Epithelial cell of prostate (primary cell): ENCODE measurements around the gene CREG2.
"Not testable (repeated sequence)": the region's sequence is repeated elsewhere in the genome, so short reads cannot be mapped to it uniquely, and the experiment has no call there.

ENCODE experiments used
- DNase-seq: peaks from one replicate; pipeline ENCODE4 v3.0.0-alpha.2; 2011; ENCODE audit warnings: low read depth, low spot score
- H3K27ac ChIP-seq: fragments of 450-650 bp; 2 replicates; pipeline ENCODE4 v1.5.1; 2017; ENCODE audit warnings: mild to moderate bottlenecking

CREG2 gene

DNA sequence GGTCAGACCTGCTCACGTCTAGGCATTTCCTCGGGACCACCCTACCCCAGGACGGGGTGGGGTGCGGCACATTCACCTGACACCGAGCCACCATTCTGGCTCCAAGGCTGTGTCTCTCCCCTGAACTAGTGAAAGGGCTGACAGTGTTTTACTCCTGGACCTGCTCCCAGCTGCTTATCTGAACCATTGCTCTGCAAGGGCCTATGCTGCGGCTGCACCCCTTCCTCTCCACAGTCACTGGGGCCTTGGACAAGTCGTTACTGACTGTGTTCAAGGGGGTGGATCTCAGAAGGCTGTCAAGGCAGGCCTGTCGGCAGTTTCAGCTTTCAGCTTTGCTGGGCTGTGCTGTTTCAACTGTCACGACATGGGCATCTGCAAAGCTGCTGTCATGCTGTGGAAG, 11.7 kb downstream of the CREG2 start:
- no peak for DNase-seq

DNA sequence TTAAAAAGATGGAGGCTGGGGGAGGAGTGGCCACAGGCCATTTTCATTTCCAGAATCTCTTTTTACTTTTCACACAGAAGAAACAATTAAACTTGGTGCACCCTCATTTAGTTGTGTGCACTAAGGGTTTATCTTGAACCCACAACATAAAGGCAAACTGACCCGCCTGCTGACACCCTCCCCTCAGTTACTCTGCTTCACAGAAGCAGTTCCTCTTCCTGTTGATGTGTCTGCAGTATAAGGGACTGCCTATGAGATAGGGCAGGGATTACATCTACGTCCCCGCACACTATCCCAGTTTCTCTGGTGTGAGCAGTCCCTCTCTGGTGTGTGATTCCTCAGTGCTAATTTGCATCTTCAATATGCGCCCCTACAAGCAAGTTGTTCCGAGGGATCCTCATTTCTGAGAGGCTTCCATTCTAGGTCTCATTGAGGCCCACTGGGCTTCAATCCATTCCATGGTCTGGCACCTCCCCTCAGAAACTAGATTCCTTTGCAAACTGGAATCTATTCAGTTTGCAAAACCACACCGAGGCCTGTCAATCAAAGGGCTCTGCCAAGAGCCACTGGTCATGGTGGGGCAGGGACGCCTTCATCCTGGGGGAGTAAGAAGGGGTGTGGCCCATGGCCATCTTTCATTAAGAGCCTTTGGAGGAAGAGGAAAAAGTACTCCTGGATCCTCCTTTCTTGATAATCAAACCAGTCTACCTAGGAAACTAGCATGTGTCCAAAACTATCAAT, 12.3 kb downstream of the CREG2 start:
- DNase-seq, result no peak
- no peak overlapping the region for H3K27ac ChIP-seq

More for the DNA sequence above, 11.7 kb downstream of the CREG2 start:
- H3K27ac ChIP-seq, result no peak overlapping the region

DNA sequence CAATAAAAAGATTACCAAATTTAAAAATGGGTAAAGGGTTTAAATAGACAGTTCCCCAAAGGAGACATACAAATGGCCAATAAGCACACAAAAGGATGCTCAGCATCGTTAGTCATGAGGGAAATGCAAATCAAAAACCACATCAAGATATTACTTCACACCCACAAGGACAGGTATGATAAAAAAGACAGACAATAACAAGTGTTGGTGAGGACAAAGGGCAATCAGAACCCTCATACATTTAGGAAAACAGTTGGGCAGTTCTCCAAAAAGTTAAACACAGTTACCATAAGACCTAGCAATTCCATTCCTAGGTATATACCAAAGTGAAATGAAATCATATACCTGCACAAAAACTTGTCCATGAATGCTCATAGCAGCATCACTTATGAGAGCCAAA, 14.5 kb downstream of the CREG2 start:
- no peak for DNase-seq
- no peak overlapping the region for H3K27ac ChIP-seq

DNA sequence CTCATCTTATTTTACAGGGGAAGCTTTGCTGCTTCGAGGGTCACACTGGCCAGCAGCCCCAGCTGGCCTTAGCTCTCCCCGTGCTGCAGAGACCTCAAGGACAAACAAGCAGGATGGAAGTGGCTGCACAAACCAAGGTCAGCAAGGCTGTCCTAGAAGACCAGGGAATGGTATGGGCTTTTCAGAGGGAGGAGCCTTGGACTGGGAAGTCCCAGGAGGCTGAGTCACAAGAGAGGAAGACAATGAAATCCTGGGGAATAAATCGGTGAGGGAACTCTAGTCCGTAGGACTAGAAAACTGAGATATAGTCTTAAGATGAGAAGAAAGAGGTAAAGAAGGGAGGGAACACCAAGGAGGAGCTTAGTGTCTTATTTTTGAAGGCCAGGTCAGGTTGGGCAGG, 15.7 kb downstream of the CREG2 start:
- H3K27ac ChIP-seq, result no peak overlapping the region

DNA sequence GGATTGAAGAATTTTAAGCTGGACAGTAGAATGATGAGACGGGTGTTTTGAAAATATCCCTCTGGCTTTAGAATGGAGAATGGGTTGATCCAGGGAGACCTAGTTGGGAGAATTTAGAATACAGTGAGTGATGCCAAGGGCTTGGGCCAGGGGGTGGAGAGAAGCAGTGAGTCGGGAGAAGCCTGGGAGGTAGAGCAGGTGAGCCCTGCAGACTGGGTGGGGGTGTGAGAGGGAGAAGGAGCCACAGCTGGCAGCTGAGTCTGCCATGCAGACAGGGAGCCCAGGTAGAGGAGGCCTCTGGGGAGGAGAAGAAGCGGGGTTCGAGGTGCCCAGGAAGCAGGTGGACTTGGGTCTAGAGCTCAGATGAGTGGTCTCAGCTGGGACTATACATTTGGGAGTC, 18.2 kb downstream of the CREG2 start:
- no peak overlapping the region for H3K27ac ChIP-seq

More for the DNA sequence above, 15.7 kb downstream of the CREG2 start:
- no peak for DNase-seq

DNA sequence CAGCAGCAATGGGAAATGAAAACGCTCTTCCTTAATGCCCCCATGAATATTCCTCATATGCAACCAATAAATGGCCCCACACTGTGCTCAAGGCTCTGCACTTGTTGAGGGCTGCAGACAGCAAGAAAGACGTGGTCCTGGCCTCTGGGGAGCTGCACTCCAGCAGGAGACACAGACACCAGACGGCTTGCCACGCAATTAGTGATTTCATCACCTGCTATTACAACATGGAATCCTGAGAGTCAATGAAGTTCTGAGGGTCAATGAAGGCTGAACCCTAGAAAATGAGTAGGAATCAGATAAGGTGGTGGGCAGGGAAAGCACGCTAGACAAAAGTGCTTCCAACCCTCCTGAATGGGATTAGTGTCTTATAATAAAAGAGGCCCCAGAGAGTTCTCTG, 18.9 kb downstream of the CREG2 start:
- DNase-seq, result no peak

More for the DNA sequence above, 18.2 kb downstream of the CREG2 start:
- DNase-seq, result no peak

DNA sequence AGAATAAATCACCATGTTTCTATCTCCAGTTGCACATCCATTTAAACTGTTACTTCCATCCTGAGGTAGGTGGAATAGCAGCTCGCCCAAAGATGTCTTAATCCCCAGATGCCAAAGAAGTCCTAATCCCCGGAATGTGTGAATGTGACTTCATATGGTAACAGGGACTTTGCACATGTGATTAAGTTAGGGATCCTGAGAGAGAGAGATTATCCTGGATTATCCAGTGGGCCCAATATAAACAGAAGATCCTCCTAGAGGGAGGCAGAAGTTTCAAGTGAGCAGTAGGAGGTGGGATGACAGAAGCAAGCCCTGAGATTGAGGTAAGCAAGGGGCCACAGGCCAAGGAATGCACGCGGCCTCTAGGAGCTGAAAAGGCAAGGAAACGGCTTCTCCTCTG, 19.8 kb downstream of the CREG2 start:
- DNase-seq, result no peak

More for the DNA sequence above, 18.9 kb downstream of the CREG2 start:
- H3K27ac ChIP-seq, result no peak overlapping the region

DNA sequence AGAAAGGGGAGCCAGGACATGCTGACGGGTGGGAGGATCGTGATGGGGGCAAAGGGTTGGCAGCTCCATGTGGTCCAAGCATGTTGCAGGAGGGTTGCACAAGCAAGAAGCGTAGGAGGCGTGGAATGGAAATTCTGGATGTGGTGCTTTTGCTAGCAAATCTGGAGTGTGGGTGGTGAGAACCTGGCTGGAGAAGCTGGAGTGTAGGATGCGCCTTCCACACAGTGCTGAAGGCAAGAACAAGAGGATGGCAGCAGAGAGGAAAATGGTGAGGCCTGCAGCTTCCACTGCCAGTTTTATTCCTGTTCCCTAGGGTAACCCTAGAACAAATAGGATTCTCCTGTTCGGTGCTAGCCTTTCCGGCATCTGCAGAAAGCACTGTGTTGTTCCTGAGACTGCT, 22.4 kb downstream of the CREG2 start:
- no peak for DNase-seq
- no peak overlapping the region for H3K27ac ChIP-seq

More for the DNA sequence above, 19.8 kb downstream of the CREG2 start:
- H3K27ac ChIP-seq, result no peak overlapping the region

DNA sequence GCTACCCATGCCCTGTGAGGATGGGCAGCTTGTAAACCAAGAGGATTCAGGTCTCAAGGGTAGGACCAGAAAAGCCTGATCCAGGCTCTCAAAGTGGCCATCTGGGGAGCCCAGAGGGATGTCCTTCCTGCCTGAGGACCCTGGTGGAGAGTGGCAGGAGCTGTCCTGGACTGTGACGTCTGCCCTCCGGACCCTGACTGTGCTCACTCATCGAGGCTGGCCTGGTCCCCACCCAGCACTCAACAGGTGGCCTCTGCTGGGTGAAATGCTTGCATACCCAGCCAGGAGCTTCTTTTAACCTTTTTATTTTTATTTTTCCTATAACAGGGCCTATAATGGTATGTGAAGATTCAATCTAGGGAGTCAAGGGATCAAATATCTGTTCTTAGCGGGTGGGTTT, 24.5 kb downstream of the CREG2 start:
- no peak overlapping the region for H3K27ac ChIP-seq
- DNase-seq, result no peak

DNA sequence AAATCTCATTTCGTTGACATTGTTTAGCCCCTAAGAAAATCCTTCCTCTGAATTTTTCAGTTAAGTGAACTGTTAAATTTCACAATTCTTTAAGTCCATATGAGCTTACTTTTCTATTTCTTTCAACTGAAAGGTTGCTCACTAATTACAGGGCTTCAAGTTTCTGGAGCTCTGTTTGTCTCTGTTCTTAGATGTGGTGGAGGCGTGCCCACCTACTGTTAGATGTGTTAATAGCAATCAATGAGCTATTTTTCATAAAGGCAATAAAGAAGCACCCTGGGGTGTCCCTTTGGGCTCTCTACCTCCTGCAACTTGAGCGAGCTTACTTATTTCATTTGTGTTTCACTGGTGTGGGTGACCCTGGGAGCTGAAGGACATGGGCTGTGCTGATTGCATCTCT, 25.0 kb downstream of the CREG2 start:
- no peak for DNase-seq
- no peak overlapping the region for H3K27ac ChIP-seq

DNA sequence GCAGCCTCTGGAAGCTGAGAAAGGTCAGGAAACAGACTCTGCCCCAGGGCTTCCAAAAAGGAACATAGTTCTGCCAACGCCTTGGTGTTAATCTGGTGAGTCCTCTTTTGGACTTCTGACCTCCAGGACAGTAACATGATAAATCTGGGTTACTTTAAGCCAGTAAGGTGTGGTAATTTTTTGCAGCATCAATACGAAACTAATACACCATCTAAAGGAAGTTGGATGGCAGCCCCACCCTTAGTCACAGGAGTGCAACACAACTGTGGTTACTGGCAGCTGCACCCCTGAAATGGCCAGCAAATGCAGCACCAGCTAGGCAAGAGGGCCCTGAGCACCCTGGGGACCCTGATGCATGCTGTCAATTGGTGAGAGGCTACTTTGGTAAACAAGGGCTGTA, 25.8 kb downstream of the CREG2 start:
- DNase-seq, result no peak
- H3K27ac ChIP-seq, result peak overlapping the region; percentile 80

DNA sequence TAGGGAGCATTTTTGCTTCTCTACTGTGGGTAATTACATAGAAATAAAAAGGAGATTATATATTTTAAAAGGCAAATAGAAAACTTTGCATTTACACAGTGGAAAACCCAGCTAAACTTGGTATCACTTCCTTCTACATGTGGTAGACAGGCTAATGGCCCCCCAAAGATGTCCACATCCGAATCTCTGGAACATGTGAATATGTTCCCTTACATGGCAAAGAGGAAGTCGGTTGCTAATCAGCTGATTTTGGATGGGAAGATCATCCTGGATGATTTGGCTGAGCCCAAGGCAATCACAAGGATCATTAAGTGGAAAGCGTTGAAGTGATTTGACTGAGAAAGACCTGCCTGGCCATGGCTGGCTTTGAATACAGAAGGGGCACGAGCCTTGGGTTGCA, 26.2 kb downstream of the CREG2 start:
- no peak for DNase-seq
- peak overlapping the region; percentile 80 for H3K27ac ChIP-seq

DNA sequence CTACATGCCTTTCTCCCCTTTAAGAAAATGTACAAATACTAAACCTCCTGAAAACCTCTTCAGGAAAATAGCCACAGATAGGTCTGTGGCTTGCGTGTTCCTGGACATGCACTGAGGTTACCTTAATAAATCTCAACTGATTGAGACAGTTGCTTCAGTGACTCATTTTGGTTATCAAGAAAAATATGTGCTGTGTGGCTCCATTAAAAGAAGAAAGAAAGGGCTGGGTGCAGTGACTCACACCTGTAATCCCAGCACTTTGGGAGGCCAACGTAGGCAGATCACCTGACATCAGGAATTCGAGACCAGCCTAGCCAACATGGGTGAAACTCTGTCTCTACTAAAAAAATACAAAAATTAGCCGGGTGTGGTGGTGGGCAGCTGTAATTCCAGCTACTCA, 27.1 kb downstream of the CREG2 start:
- DNase-seq, result peak; percentile 56
- H3K27ac ChIP-seq, result peak overlapping the region; percentile 80

DNA sequence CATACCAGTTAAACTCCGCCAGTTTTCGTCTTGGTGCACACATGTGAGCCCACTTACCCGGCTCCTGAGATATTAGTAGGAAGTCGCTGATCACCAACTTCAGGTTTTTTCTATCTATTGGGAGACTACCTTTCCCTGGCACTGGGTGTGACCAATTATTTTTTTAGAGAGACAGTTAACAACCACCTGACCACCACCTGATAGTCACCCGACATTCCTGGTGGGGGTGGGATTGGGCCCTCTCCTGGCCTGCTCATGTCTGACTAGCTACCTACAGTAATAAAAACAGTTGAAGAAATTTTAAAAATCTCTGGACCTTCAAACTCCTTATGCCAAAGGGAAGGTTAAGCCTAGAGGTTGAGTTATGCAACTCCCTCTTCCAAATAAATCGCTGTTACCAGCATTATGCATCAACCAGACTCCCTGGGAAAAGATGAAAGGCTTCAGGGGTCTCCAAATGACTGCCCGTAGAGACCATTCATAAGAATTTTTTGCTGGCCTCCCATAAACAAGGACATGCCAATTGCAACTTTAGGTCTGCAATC, 27.8 kb downstream of the CREG2 start:
- H3K27ac ChIP-seq, result peak overlapping the region; percentile 80
- DNase-seq, result no peak

DNA sequence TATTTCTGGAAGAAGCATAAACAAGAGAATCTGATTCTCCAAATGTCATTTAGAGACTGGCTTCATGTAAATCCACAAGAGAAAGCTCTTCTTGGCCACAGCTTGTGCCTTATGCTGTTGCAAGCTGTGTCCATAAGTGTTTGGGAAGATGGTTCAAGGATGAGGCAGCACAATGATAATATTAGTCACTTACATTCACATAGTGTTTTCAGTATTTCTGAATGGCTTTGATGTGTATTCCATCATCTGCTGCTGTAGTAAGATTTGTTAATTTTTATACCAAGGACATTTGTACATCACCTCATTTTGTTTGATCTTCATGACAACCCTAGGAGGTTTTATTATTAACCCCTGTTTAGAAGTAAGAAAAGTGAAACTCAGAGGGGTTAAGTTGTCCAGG, 29.9 kb downstream of the CREG2 start:
- DNase-seq, result no peak
- peak overlapping the region; percentile 50 for H3K27ac ChIP-seq

DNA sequence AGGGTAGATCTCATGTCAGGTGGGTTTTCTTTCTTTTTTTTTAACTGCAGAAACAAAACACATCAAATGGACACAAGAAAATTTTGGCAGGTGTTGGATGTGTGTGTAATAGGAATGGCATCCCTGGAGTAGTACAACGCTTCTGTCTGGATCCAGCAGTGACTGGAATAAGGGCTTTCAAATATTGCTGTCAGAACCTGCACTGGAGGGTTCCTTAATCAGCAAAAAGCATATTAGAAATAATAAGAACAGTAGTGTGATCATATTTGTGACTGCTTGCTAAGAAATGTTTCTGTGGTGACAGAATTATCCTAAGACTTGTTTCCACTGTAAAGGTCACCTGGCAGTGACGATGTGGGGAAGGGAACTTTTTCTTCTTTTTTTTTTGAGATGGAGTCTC, 30.8 kb downstream of the CREG2 start:
- no peak for DNase-seq
- peak overlapping the region; percentile 50 for H3K27ac ChIP-seq

DNA sequence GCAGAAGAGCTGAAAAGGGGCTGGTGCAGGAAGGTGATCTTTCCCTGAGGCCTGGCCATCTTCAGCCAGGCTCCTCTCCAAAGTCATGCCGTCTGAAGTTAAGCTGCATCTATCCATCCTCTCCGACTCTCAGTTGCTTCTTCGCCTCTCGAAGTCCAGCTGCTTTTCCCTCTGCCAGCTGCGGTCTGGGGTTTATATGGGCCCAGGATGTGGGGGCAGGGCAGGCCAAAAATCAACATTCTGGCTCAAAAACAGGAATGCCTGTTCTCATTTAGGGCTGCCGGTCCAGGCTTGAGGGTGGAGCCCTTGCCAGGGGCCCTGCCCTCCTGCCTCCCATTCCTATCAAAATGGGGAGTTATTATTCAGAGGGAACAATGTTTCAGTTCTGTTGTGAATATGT, 31.2 kb downstream of the CREG2 start:
- DNase-seq, result no peak
- peak overlapping the region; percentile 50 for H3K27ac ChIP-seq

DNA sequence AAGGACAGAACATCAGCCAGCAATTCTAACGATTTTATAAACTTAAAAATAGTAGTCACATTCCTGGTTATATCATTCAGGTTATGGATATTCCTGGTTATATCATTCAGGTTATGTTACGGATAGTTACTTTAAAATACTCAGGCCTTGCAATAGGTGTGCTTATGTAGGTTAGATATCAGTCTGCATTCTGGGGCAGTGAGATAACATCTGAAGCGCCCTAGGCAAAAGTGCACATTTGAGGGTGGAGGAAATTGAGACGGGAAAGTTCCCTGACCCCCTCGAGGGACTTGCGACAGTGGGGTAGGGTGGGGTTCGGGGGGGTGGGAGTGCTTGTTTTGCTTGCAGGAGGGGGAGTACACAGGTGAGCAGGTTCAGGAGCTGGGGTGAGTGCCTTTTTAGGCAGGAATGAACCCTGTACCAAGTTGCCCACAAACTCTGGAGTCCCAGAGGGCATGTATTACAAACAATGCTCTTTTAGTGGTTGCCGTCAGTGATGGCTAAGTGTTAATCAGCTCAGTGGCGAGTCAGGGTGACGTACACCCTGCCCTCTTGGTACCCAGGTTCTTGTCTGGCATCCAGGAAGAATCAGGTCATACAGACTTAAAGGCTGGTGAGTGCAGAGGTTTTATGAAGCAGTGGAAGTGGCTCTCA, 31.8 kb downstream of the CREG2 start:
- peak; percentile 34 for DNase-seq
- peak overlapping the region; percentile 50 for H3K27ac ChIP-seq

DNA sequence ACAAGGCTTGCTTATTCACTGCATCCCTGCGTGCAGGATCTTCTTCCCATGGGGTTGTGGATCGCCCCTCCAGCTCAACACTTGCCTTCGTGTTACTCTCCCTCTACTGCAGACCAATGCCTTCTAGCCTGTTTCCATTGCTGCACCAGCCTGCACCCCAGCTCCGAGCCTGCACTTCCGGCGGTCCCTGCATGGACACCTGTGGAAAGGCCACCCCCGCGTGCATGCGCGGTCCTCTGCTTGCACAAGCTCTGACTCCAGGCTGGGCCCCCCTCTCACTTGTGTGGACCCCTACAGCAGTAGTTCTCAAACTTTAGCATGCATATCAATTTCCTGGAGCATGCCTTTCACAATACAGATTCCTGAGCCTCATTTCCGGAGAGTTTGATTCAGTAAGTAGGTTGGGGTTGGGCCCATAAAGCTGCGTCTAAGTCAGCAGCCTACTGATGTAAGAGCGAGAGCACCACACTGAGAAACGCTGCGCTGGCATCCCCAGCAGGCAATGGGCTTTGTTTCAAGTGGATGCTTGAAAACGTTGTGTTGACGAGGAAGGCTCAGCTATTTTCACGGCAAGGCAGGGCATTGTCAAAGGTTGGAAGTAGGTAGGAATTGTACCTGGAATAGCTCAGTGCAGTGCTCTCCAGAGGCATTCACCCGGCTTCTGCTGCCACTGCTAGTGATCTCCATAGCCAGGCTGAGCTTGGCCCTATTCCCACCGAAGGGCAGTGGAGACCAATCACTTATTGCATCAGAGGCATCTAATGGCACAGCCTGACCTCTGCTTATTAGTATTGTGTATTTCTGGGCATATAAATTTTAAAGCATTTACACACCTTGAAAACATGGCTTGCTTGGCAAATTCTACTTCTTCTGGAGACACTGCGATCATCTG, 32.6 kb downstream of the CREG2 start:
- no peak for DNase-seq
- H3K27ac ChIP-seq, result no peak overlapping the region

DNA sequence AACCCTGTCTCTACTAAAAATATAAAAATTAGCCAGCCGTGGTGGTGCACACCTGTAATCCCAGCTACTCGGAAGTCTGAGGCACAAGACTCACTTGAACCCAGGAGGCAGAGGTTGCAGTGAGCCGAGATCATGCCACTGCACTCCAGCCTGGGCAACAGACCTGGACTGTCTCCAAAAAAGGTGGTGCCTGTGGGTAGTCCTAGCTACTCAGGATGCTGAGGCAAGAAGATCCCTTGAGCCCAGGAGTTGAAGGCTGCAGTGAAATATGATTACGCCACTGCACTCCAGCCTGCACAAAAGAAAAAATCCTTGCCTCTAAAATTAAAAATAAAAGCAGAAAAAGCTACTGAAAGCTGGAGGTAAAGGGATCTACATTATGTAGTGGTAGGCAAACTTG, 34.7 kb downstream of the CREG2 start:
- not testable (repeated sequence) for DNase-seq, H3K27ac ChIP-seq

DNA sequence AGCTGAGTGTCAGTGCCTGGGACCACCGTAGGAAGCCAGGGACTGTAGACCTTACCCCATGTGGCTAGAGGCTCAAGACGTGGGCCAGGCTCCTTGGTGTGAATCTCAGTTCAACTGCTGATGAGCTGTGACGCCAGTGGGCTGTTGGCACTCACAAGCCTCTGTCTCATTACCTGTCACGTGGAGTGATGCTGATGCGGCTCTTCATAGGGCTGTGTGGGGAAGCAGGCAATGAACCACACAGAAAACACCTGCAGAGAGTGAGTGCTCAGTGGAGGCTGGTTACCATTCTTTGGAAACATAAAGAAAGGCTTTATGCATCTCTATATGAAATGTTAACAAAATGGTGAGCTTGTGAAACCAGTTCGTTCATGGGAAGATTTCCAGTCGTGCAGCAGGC, 36.1 kb downstream of the CREG2 start:
- DNase-seq, result no peak
- H3K27ac ChIP-seq, result no peak overlapping the region
